HCT116 (cell line): ENCODE data around the gene CDH4.

ENCODE experiments used
- CTCF ChIP-seq, 3 experiments: fragments of 200-600 bp in 1 of 3; sonication (generic) in 1 of 3; IDR thresholded peaks in 2 of 3; conservative IDR thresholded peaks in 1 of 3; 2 replicates each; pipeline ENCODE4 v1.5.1; 2012 to 2017; ENCODE audit warnings: low read depth in 2 of 3, low read length in 2 of 3, antibody characterized with exemption in 1 of 3, borderline replicate concordance in 1 of 3, control low read depth in 1 of 3, mild to moderate bottlenecking in 1 of 3, mixed read lengths in 1 of 3, mixed run types in 1 of 3, moderate library complexity in 1 of 3; ENCODE audit not compliant: insufficient read depth in 1 of 3
- EZH2 ChIP-seq: fragments of 200-600 bp; sonication (generic); IDR thresholded peaks from 2 replicates; pipeline ENCODE4 v1.6.1; 2017; ENCODE audit warnings: antibody characterized with exemption, mixed run types
- JUND ChIP-seq: IDR thresholded peaks from 2 replicates; pipeline ENCODE4 v1.6.1; 2012
- POLR2A ChIP-seq: IDR thresholded peaks from 2 replicates; pipeline ENCODE4 v1.7.0; 2011; ENCODE audit warnings: borderline replicate concordance; ENCODE audit not compliant: insufficient read depth, insufficient read length; ENCODE audit errors: extremely low read depth
- POLR2AphosphoS5 ChIP-seq: IDR thresholded peaks from 2 replicates; pipeline ENCODE4 v1.6.1; 2011; ENCODE audit warnings: mild to moderate bottlenecking, low read depth, low read length, moderate library complexity
- REST ChIP-seq: IDR thresholded peaks from 2 replicates; pipeline ENCODE4 v1.6.1; 2012; ENCODE audit warnings: low read depth

GRCh38 chr20:61448386-61448785 lies 196.3 kb downstream of the CDH4 start:
- TF ChIP-seq REST (no peak), CTCF (IDR thresholded peaks at IDR 0.05 in 2 of 3, conservative IDR thresholded peaks at IDR 0.05 in 1 of 3; ENCODE audit: borderline replicate concordance in 1 of 3, insufficient read depth in 1 of 3, low read depth in 2 of 3, low read length in 2 of 3) (no peak), JUND (no peak), POLR2AphosphoS5 (no peak), EZH2 (no peak), POLR2A (no peak)
